CD4-positive, alpha-beta T cell treated with Interleukin-6 at 100 ng/mL for 8 hours (primary cell): ENCODE data around the gene COA8.
A peak's percentile ranks its signal among the peaks of the same experiment; 100 is the strongest.

Source experiments
- DNase-seq: peaks from one replicate; pipeline ENCODE4 v3.0.0-alpha.2; 2020; ENCODE audit warnings: mixed read lengths, low spot score

Gene COA8

DNA sequence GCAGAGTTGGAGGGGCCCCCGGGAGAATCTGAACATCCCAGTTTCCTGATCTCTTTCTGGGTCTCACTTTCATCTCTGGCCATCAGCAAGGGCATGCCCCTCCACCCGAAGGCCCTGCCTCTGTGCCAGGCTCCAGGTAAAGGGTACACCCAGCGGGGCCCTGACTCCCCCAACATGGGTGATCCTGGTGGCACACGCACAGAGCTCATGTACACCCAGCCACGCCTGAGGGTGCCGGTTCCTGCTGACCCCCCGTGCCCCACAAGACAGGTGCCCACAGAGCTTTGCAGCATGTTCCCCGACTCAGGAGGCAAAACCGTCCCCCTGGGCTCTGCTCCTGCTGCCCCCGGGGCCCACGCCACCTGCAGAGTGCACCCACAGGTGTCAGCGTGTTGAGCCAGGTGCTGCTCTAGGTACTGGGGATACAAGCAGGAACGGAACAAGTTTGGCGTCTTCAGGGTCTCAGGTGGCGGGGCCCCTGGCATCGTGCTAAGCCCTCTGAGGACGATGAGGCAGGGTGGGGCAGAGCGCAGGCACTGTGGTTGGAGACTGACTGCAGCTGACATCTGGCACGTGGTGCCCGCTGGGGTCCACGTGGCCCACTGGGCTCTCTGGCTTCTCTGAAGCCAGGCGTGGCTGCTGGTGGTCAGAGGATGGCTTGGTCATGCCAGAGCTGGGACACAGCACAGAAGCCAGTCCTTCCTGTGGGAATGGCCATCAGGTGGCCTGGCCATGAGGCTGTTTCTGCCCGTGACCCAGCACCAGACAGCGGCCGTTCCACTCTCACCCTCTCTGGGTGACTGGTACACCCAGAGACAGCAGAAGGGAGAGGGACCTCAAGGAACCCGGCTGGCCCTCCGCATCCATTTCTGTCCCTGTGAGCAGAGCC, 14.1 kb upstream of the COA8 start:
- DNase-seq: no peak

- DNase-seq: no peak
Measured at GRCh38 chr14:103549361-103550311, 13.1 kb upstream of the COA8 start.

DNA sequence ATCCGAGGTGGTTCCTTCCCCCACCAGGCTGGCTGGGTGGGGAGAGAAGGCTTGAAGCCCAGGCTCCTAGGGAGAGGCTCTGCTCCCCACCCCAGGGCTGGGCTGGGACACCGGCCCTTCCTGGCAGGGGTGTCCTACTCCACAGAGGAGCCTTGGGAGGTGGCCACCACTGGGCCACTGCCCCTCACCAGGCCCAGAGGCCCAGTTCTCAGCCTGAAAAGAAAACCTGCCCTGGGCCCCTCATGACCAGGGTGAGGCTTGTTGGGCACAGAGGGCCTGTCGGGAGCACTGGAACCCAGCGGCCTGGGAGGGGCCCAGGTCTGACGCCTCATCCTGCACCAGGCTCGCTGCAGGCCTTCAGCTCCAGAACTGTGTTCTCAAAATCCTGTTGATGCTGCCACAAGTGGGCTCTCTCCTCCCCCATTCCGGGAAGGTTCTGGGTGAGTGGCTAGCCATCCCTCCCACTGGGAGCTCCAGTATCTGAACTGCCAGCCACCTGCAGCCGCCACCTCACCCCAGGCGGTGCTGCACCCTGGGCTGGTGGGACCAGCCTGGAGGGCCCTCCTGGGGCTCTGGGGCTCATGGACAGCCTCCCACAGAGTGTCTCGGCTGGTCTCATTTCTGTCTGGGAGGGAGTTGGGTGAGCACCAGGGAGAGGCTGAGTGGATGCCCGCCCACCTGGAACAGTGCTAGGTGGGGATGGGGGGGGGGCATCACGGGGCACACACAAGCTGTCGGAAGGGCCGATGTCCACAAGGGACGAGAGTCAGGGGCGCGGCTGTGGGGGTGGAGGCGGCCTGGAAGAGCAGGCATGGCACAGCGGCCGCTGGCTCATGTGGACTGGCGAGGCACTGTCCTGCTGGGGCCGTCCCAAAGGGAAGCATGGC, 12.1 kb upstream of the COA8 start:
- no peak for DNase-seq

- DNase-seq: no peak
Measured at GRCh38 chr14:103551338-103551762, 11.4 kb upstream of the COA8 start.

DNA sequence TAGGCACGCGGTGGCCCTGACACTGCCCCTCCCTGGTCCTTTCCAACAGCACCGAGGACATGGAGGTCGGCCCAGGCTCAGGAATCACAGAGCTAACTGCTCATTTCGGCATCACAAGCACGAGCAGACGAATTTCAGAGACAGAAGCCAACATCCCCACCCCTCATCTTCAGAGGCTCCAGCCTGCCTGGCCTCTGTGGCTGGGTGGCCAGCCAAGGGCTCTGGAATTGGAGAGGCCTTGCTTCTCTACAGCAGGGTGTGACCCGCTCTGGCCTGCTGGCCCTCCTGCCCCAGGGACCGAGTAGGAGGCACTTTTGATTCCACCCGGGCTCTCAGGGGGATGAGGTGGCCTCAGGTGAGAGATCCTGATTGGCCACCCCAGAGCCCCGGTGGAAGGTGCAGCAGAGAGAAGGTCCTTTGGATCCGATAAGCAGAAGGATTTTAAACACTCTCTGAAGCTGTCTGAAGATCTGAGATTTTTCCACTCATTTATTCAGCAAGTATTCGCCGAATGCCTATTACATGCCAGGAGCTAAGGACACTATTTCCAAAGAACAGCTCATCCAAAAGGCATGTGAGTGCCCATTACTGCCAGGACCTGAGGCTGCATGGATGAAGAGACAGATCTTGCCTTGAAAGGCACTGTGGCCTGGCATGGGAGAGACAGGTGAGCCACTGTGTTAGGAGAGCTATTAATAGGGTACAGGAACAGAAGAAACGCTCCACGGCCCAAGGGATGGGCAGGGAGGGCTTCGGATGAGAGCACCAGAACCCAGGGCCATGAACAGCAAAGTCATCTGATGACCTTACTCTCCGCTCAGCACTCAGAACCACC, 10.5 kb upstream of the COA8 start:
- DNase-seq: no peak

GRCh38 chr14:103552846-103553210, 9.9 kb upstream of the COA8 start:
- no peak for DNase-seq

DNA sequence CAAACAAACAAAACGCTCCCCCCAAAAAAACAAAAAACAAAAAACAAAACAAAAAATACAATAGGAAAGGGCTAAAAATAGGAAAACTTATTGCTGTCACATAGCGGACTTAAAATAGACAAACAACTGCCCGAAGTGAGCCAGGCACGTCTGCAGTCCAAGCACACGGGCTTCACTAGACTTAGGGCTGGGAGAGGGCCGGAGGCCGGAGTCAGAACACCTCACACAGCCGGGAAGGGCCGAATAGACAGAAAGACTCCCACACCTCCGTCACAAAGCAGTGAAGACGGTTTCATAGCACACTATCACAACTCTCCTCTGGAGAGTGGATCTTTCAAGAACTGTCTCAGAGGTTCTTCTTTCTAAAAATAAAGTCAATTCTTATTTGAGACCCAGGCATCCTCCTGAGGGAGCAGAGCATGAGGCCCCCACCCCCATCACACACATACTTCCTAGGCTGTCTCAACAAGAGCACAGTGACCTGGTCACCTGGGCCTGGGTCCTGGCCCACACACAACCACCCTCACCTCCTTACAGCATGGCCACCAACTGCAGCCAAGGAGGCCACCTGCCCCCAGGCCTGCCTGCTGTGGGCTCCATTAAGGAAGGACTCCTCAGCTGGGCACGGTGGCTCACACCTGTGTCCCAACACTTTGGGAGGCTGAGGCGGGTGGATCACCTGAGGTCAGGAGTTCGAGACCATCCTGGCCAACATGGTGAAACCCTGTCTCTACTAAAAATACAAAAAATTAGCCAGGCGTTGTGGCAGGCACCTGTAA, 7.0 kb upstream of the COA8 start:
- DNase-seq: no peak

DNA sequence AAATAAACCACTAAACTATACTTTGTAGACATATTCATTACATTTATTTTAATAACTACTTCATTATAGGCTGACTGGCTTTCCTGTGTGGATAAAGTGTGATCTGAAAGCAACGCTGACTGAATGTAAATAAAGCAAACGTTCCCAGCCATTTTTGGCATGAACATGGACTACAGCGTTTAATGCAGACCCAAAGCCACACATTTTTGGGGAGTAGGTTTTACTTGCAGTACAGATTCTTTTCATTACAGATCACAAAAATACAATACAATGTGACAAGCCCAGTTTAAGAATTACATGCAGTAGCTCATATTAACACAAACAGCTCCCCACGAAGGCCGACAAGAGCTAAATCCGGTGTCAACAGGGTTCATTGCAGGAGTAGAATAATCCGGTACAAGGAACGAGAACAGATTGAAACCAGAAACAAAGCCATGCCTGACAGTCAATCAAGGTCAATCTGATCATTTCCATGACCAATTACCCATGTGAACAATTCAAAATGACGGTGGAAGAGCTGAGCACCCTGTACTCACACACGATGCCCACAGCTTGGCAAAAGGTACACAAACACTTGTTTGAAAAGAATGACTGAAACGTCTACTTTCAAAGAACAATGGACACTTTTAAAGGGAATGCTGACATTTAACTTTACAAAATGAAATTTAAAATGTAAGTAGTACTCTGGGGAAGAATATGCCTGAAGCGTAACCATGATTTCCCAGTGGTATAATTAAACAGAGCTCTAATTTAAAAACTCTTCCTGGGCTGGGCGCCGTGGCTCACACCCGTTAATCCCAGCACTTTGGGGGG, 5.6 kb upstream of the COA8 start:
- no peak for DNase-seq

DNA sequence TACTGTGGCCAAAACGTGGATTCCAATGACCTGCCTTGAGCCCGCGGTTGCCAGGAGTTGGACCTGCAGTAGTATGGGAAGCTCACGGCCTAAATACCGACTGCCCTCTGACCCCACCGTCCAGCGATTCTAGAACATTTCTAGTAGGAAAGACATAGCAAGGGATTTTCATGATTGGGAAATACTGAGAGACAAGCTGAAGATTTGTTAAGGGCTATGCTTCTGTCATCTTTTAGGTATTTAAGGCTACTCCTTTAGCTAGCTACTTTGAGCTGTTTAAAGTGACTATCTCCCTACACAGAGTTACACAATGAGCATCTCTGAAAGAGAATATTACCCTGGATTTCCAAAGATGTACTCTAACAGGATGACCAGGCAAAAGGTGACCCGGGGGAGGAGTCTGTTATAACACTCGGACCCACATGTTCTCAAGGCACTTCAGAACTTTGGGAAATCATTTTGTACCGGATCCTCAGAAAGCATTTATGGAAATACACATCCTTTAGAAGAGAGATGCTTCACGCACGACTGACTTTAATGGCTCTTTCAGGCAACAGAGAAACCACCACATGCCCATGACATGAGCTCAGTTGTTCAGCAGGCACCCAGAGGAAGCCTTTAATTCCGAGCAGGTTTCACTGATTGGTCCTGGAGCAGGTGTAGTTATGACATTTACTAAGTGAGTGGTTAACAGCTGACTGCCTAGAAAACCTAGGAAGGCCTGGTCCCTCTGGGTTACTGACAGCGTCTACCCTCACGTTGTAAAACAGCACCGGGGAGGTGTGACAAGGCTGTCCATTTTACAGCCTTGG, 4.5 kb upstream of the COA8 start:
- no peak for DNase-seq

DNA sequence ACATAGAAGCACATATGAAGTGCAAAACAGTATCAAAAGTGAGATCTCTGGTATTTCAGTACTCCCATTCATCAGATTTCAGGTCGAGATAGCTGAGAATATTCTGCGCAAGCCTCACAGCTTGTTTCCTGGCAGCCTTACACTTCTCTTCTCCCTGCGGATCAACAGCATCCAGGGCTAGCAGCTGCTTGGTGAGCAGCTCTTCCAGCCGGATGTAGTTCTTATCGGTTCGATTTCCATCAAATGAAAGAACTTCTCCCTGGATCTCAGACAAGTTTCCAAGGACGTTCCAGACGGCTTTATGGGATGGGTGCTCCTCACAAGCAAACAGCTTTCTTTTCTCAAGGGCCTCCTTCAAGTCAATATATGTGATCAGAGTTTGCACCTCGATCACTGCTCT, 3.0 kb upstream of the COA8 start:
- no peak for DNase-seq

DNA sequence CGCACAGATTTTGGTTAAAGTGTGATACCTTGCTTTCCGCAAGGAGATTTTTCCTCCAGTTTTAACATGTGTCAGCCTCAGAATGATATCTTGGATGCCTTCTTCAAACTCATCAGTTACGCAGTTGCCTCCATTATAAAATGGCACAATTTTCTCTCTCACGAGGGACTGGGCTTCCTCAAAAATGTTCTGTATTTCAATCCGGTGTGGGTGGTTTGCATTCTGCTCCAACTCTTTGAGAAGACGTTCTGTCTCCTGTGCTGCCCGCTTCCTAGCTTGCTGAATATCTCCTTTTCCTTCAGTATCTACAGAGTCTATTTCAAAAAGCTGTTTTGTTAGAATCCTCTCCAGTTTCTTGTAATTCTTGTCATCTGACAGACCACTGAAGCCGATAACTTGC, 2.1 kb upstream of the COA8 start:
- DNase-seq: no peak

- peak; percentile 13 for DNase-seq
Measured at GRCh38 chr14:103561381-103562178, 1.2 kb upstream of the COA8 start.

GRCh38 chr14:103562179-103562428, 656 bp upstream of the COA8 start:
- DNase-seq: no peak

DNA sequence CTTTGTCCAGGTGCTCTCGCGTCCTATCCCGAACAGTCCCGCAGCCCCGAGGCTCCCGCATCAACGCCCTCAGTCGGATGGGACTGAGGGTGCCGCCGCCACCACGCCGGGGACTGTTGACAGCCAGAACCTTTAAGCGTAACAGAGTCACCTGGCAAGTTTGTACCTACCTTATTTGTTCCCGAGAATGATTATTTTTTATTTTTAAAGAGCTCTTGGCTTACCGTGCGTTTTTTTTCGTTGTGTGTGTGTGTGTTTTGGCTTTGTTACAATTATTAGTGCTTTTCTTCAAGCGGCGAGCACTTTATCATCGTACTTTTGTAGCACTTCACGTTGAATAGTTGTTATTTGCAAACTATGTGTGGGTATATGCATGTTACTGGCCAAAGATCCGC, 463 bp downstream of the COA8 start:
- no peak for DNase-seq

DNA sequence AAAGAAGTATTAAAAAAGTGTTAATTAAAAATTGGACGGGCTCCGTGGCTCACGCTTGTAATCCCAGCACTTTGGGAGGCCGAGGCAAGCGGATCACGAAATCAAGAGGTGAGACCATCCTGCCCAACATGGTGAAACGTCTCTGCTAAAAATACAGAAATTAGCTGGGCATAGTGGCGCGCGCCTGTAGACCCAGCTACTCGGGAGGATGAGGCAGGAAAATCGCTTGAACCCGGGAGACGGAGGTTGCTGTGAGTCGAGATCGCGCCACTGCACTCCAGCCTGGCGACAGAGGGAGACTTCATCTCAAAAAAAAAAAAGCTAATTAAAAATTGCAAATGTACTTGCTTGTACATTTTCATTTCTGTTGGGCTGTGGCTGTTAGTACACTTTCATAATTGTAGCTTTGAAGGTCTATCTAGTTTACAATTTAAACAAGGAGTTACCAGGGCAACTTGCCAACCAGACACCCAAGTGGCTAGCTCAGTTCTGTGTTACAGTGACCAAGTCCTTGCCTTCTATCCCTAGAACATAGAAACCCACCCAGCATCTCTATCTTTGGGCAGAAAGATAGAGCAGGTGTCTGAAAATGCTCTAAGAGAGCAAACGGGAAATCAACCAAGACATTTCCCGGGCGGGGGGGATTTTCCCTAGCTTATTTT, 1.2 kb downstream of the COA8 start:
- DNase-seq: no peak

DNA sequence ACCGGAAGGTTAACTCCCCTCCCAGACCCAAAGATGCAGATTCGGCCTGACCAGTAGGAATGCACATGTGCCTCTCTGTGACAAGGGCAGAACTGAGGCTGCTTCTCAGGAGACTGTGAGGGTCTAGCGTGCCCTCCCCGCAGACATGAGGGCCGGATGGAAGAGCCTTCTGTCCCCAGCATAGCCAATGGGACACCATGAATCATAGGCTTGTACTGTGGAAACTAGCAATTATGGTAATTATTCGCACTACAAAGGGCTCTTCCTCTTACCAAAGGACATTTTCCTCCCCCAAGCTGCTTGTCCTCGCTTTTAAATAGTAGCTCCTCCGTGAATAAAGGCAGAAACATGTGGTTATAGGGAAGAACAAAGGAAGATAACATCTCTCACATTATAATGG, 6.2 kb downstream of the COA8 start:
- no peak for DNase-seq

- no peak for DNase-seq
Measured at GRCh38 chr14:103569408-103569807, 6.6 kb downstream of the COA8 start.
